ENCODE results near the gene SIX1.

- TF ChIP-seq CTCF (conservative IDR thresholded peaks at IDR 0.05 in 1 of 2, IDR thresholded peaks at IDR 0.05 in 1 of 2; ENCODE audit: extremely low read depth in 1 of 2, insufficient read depth in 1 of 2, low read depth in 1 of 2, low read length in 2 of 2) (no peak), EZH2 (IDR thresholded peaks at IDR 0.05; ENCODE audit: borderline replicate concordance, low read length) (no peak)
Measured at GRCh38 chr14:60681271-60681670, 32.0 kb upstream of the SIX1 start.

Measured in mammary epithelial cell (primary cell).